SJCRH30 (cell line): ENCODE measurements around the gene P3R3URF. TPM values are rescaled to one million over a fixed set of nuclear protein-coding genes. Genes with fewer than 3 reads are reported as not detected.
"Not testable (repeated sequence)": the region's sequence is repeated elsewhere in the genome, so short reads cannot be mapped to it uniquely, and the experiment has no call there.

Source experiments
- DNase-seq, 2 experiments: peaks; one replicate each; pipeline ENCODE4 v3.0.0-alpha.2; 2015 to 2020
- H3K27ac ChIP-seq: fragments of 250-450 bp; sonication (Bioruptor Pico); 2 replicates; pipeline ENCODE4 v1.5.1; 2020; ENCODE audit warnings: mild to moderate bottlenecking, moderate library complexity
- H3K27me3 ChIP-seq: fragments of 250-450 bp; sonication (Bioruptor Pico); 2 replicates; pipeline ENCODE4 v1.5.1; 2020; ENCODE audit warnings: mild to moderate bottlenecking, moderate library complexity
- H3K36me3 ChIP-seq: fragments of 250-450 bp; sonication (Bioruptor Pico); 2 replicates; pipeline ENCODE4 v1.5.1; 2020; ENCODE audit warnings: mild to moderate bottlenecking, moderate library complexity
- H3K4me1 ChIP-seq: fragments of 250-450 bp; sonication (Bioruptor Pico); 2 replicates; pipeline ENCODE4 v1.5.1; 2020; ENCODE audit warnings: mild to moderate bottlenecking, moderate library complexity
- H3K4me3 ChIP-seq: fragments of 250-450 bp; sonication (Bioruptor Pico); 2 replicates; pipeline ENCODE4 v1.5.1; 2020; ENCODE audit warnings: mild to moderate bottlenecking, moderate library complexity
- H3K9me3 ChIP-seq: fragments of 250-450 bp; sonication (Bioruptor Pico); replicated peaks from 2 replicates; pipeline ENCODE4 v1.5.1; 2020; ENCODE audit warnings: mild to moderate bottlenecking, moderate library complexity
- total RNA-seq: library from RNA; depleted of rRNA; stranded (reverse); fragments of >200 nt; shearing (Covaris generic); gene quantifications from 2 replicates; pipeline ENCODE4 v1.2.3, GENCODE V29; 2014; rRNA removed

P3R3URF gene
- total RNA-seq: not detected in 2 replicates

- Histone ChIP-seq H3K36me3 (no peaks in the 10 kb centered on the region), H3K4me1 (peaks cover 20% of the 10 kb centered on the region), H3K27ac (no peak within 1 kb of the TSS), H3K4me3 (no peak within 1 kb of the TSS), H3K9me3 (no peaks in the 10 kb centered on the region), H3K27me3 (no peaks in the 10 kb centered on the region)
- DNase-seq: no peak
Observed at GRCh38 chr1:46176211-46176865, at the start of gene P3R3URF. Gene P3R3URF, minus strand, starts transcription at chr1:46176488. Its CDS starts 17 bp downstream, at chr1:46176471.

GRCh38 chr1:46224966-46225365 is 48.7 kb upstream of the P3R3URF start:
- no peaks in the 10 kb centered on the region for H3K9me3 ChIP-seq
- H3K27ac ChIP-seq: no peak overlapping the region
- no peaks in the 10 kb centered on the region for H3K36me3 ChIP-seq
- no peaks in the 10 kb centered on the region for H3K27me3 ChIP-seq
- DNase-seq: peak; percentile 25 to 65
- H3K4me3 ChIP-seq: no peak overlapping the region
- H3K4me1 ChIP-seq: no peaks in the 10 kb centered on the region

GRCh38 chr1:46223472-46223943 is 47.2 kb upstream of the P3R3URF start:
- H3K36me3 ChIP-seq: no peaks in the 10 kb centered on the region
- H3K9me3 ChIP-seq: no peaks in the 10 kb centered on the region
- H3K27ac ChIP-seq: no peak overlapping the region
- no peak overlapping the region for H3K4me3 ChIP-seq
- H3K27me3 ChIP-seq: no peaks in the 10 kb centered on the region
- H3K4me1 ChIP-seq: no peaks in the 10 kb centered on the region
- peak; percentile 66 to 92 for DNase-seq

- not testable (repeated sequence) for H3K4me3 ChIP-seq, H3K27ac ChIP-seq, H3K9me3 ChIP-seq, H3K4me1 ChIP-seq, DNase-seq, H3K36me3 ChIP-seq, H3K27me3 ChIP-seq
Observed at GRCh38 chr1:46223055-46223454, 46.8 kb upstream of the P3R3URF start.

- no peaks in the 10 kb centered on the region for H3K9me3 ChIP-seq
- peak; percentile 19 to 35 for DNase-seq
- H3K4me1 ChIP-seq: no peaks in the 10 kb centered on the region
- H3K4me3 ChIP-seq: no peak overlapping the region
- no peaks in the 10 kb centered on the region for H3K27me3 ChIP-seq
- no peaks in the 10 kb centered on the region for H3K36me3 ChIP-seq
- H3K27ac ChIP-seq: no peak overlapping the region
Observed at GRCh38 chr1:46221749-46222148, 45.5 kb upstream of the P3R3URF start.

GRCh38 chr1:46220808-46221207 is 44.5 kb upstream of the P3R3URF start:
- Histone ChIP-seq H3K9me3 (no peaks in the 10 kb centered on the region), H3K27ac (no peak overlapping the region), H3K4me1 (no peaks in the 10 kb centered on the region), H3K36me3 (no peaks in the 10 kb centered on the region), H3K27me3 (no peaks in the 10 kb centered on the region), H3K4me3 (no peak overlapping the region)
- DNase-seq: no peak

GRCh38 chr1:46219551-46220520 is 43.5 kb upstream of the P3R3URF start:
- DNase-seq: no peak
- no peaks in the 10 kb centered on the region for H3K9me3 ChIP-seq
- H3K27me3 ChIP-seq: no peaks in the 10 kb centered on the region
- no peak overlapping the region for H3K27ac ChIP-seq
- no peaks in the 10 kb centered on the region for H3K36me3 ChIP-seq
- no peaks in the 10 kb centered on the region for H3K4me1 ChIP-seq
- no peak overlapping the region for H3K4me3 ChIP-seq

- H3K4me1 ChIP-seq: no peaks in the 10 kb centered on the region
- H3K9me3 ChIP-seq: no peaks in the 10 kb centered on the region
- DNase-seq: no peak
- no peak overlapping the region for H3K4me3 ChIP-seq
- no peaks in the 10 kb centered on the region for H3K36me3 ChIP-seq
- no peaks in the 10 kb centered on the region for H3K27me3 ChIP-seq
- no peak overlapping the region for H3K27ac ChIP-seq
Observed at GRCh38 chr1:46218443-46218842, 42.2 kb upstream of the P3R3URF start.

GRCh38 chr1:46215504-46215903 is 39.2 kb upstream of the P3R3URF start:
- H3K9me3 ChIP-seq: no peaks in the 10 kb centered on the region
- no peaks in the 10 kb centered on the region for H3K4me1 ChIP-seq
- H3K36me3 ChIP-seq: no peaks in the 10 kb centered on the region
- H3K27me3 ChIP-seq: no peaks in the 10 kb centered on the region
- H3K4me3 ChIP-seq: no peak overlapping the region
- DNase-seq: no peak
- H3K27ac ChIP-seq: no peak overlapping the region

- no peaks in the 10 kb centered on the region for H3K27me3 ChIP-seq
- DNase-seq: no peak
Observed at GRCh38 chr1:46211051-46211450, 34.8 kb upstream of the P3R3URF start.

GRCh38 chr1:46210561-46210960 is 34.3 kb upstream of the P3R3URF start:
- Histone ChIP-seq H3K27ac (no peak overlapping the region), H3K36me3 (no peaks in the 10 kb centered on the region), H3K4me1 (no peaks in the 10 kb centered on the region), H3K4me3 (no peak overlapping the region), H3K9me3 (no peaks in the 10 kb centered on the region), H3K27me3 (no peaks in the 10 kb centered on the region)
- no peak for DNase-seq

More at GRCh38 chr1:46211051-46211450, 34.8 kb upstream of the P3R3URF start:
- Histone ChIP-seq H3K4me3 (no peak overlapping the region), H3K27ac (no peak overlapping the region), H3K9me3 (no peaks in the 10 kb centered on the region), H3K4me1 (no peaks in the 10 kb centered on the region), H3K36me3 (no peaks in the 10 kb centered on the region)

- DNase-seq: no peak
- H3K27me3 ChIP-seq: no peaks in the 10 kb centered on the region
- no peaks in the 10 kb centered on the region for H3K9me3 ChIP-seq
- H3K4me3 ChIP-seq: no peak overlapping the region
- H3K4me1 ChIP-seq: no peaks in the 10 kb centered on the region
- H3K27ac ChIP-seq: no peak overlapping the region
- no peaks in the 10 kb centered on the region for H3K36me3 ChIP-seq
Observed at GRCh38 chr1:46206399-46206798, 30.1 kb upstream of the P3R3URF start.

- Histone ChIP-seq H3K36me3 (no peaks in the 10 kb centered on the region), H3K4me1 (no peaks in the 10 kb centered on the region), H3K4me3 (no peak overlapping the region), H3K9me3 (no peaks in the 10 kb centered on the region), H3K27ac (no peak overlapping the region), H3K27me3 (no peaks in the 10 kb centered on the region)
- no peak for DNase-seq
Observed at GRCh38 chr1:46205791-46206190, 29.5 kb upstream of the P3R3URF start.

- Histone ChIP-seq H3K4me3 (no peak overlapping the region), H3K27ac (no peak overlapping the region), H3K36me3 (no peaks in the 10 kb centered on the region), H3K9me3 (no peaks in the 10 kb centered on the region), H3K4me1 (no peaks in the 10 kb centered on the region), H3K27me3 (no peaks in the 10 kb centered on the region)
- DNase-seq: no peak
Observed at GRCh38 chr1:46205141-46205540, 28.9 kb upstream of the P3R3URF start.

- H3K27ac ChIP-seq: no peak overlapping the region
- no peaks in the 10 kb centered on the region for H3K4me1 ChIP-seq
- no peak overlapping the region; the same call in 1 of the 2 replicates for H3K4me3 ChIP-seq
- DNase-seq: no peak
- H3K27me3 ChIP-seq: no peaks in the 10 kb centered on the region
- no peaks in the 10 kb centered on the region for H3K9me3 ChIP-seq
- H3K36me3 ChIP-seq: no peaks in the 10 kb centered on the region
Observed at GRCh38 chr1:46204406-46204742, 28.1 kb upstream of the P3R3URF start.
